K562 (cell line): Measurements from ENCODE around the gene CTNNB1.

ENCODE experiments used
- HSF4 ChIP-seq: fragments of 250-450 bp; sonication (Bioruptor Pico); IDR thresholded peaks from 2 replicates; pipeline ENCODE4 v2.1.2; 2022; ENCODE audit warnings: mild to moderate bottlenecking, moderate library complexity, borderline replicate concordance
- TARDBP ChIP-seq: fragments of 450-650 bp; IDR thresholded peaks from 2 replicates; pipeline ENCODE4 v1.6.1; 2016
- TCF7L2 ChIP-seq: fragments of 150-350 bp; IDR thresholded peaks from 2 replicates; pipeline ENCODE4 v1.6.1; 2016; ENCODE audit warnings: low read depth, mild to moderate bottlenecking, low read length, moderate library complexity
- XRCC5 ChIP-seq: fragments of 200-400 bp; formaldehyde crosslinking; IDR thresholded peaks from 2 replicates; pipeline ENCODE4 v1.6.1; 2017; ENCODE audit warnings: low read depth, mild to moderate bottlenecking, low read length
- ZFP1 ChIP-seq: fragments of 450-650 bp; formaldehyde crosslinking; IDR thresholded peaks from 2 replicates; pipeline ENCODE4 v1.4.0; 2020; ENCODE audit warnings: mild to moderate bottlenecking, mixed read lengths
- TF ChIP-seq, protein P1 (sequence below): fragments of 250-450 bp; sonication (Bioruptor Pico); IDR thresholded peaks from 2 replicates; pipeline ENCODE4 v1.8.0; 2021; ENCODE audit warnings: borderline replicate concordance, mild to moderate bottlenecking, moderate library complexity; ENCODE audit not compliant: poor library complexity, severe bottlenecking
- TF ChIP-seq, protein P2 (sequence below): sonication (generic); formaldehyde crosslinking; IDR thresholded peaks from 2 replicates; pipeline ENCODE4 v1.8.0; 2022; ENCODE audit warnings: mild to moderate bottlenecking, missing genetic modification reagents, borderline replicate concordance

DNA sequence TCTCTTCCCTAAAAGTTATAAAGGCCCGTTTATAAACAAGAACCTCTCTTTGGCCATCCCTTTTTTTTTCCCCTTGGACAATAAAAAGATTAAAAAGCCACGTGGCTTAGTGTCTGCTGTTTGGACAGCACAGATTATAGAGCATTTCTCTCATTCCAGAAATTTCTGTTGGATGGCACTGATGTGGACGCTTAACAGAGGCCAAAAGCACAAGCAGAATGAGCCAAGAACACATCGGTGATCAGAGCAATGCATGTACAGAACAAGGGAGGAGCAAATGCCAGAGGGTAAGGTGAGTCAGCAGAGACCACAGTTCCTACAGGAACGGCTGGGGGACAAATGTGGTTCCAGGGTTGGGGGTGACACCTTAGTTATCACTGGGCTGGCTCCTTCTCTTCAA, 30.3 kb upstream of the CTNNB1 start:
- TF ChIP-seq XRCC5 (no peak), HSF4 (CRISPR knock-in tag) (no peak), TARDBP (no peak), TCF7L2 (no peak), ZFP1 (CRISPR knock-in tag) (no peak)
- TF ChIP-seq, protein P1, sequence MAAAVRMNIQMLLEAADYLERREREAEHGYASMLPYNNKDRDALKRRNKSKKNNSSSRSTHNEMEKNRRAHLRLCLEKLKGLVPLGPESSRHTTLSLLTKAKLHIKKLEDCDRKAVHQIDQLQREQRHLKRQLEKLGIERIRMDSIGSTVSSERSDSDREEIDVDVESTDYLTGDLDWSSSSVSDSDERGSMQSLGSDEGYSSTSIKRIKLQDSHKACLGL: no peak
- TF ChIP-seq, protein P2, sequence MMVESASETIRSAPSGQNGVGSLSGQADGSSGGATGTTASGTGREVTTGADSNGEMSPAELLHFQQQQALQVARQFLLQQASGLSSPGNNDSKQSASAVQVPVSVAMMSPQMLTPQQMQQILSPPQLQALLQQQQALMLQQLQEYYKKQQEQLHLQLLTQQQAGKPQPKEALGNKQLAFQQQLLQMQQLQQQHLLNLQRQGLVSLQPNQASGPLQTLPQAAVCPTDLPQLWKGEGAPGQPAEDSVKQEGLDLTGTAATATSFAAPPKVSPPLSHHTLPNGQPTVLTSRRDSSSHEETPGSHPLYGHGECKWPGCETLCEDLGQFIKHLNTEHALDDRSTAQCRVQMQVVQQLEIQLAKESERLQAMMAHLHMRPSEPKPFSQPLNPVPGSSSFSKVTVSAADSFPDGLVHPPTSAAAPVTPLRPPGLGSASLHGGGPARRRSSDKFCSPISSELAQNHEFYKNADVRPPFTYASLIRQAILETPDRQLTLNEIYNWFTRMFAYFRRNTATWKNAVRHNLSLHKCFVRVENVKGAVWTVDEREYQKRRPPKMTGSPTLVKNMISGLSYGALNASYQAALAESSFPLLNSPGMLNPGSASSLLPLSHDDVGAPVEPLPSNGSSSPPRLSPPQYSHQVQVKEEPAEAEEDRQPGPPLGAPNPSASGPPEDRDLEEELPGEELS (CRISPR knock-in tag): no peak
